ENCODE data around the gene PIK3C2G. TPM values are rescaled to one million over a fixed set of nuclear protein-coding genes. Genes with fewer than 3 reads are reported as not detected.

Gene PIK3C2G
- total RNA-seq, 2 experiments from 2014 or later: not detected

DNA sequence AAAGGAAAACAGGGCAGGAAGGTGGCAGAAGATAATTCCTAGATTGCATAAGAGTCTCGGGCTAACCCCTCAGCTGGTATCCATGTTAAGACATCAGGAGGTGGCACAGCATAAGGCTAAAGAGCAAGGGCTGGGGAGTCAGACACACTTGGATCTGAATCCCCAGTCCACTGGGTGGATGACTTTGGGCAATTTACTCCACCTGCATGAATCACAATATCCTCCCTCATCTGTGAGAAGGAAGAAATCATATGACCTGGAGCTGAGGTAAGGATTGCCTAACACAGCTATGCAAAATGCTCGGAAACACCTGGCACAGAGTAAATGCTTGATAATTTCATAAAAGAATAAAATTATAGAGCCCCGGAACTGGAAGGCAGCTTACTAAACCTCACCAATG, 217.9 kb downstream of the PIK3C2G start:
- H3K4me3 ChIP-seq (ENCODE audit: low read depth, low read length, poor library complexity, severe bottlenecking): no peak overlapping the region
- ChIA-PET CTCF (ENCODE audit: unreplicated experiment) (no interaction called here), POLR2A (no interaction called here)
- no TSS peak for BruUV-seq (replicated peaks)
- H3K79me2 ChIP-seq (ENCODE audit: insufficient read depth, low read depth, low read length): no peaks in the 10 kb centered on the region
- H3K27ac ChIP-seq (ENCODE audit: low read depth, low read length, poor library complexity, severe bottlenecking): no peak overlapping the region
- no peaks in the 10 kb centered on the region for H3K9me2 ChIP-seq (ENCODE audit: insufficient read depth, low read length)
- DNase-seq (ENCODE audit: low spot score): no peak
- H3K4me2 ChIP-seq (ENCODE audit: low read length): no peak overlapping the region
- no peaks in the 10 kb centered on the region for H3K36me3 ChIP-seq (ENCODE audit: insufficient read depth, low read length)
- no peaks in the 10 kb centered on the region for H3K4me1 ChIP-seq (ENCODE audit: insufficient read depth, low read length, poor library complexity, severe bottlenecking)
- H4K20me1 ChIP-seq (ENCODE audit: insufficient read depth, low read length): no peaks in the 10 kb centered on the region
- no peaks in the 10 kb centered on the region for H3K9me3 ChIP-seq (ENCODE audit: low read length)
- H2AFZ ChIP-seq (ENCODE audit: low read length): no peak overlapping the region
- TF ChIP-seq EZH2phosphoT487 (IDR thresholded peaks at IDR 0.05; ENCODE audit: borderline replicate concordance, low read depth, low read length) (no peak), CTCF (conservative IDR thresholded peaks at IDR 0.05; ENCODE audit: low read length) (no peak)
- intact Hi-C loops (cut with micrococcal nuclease; ENCODE audit: unreplicated experiment): no loop called here

DNA sequence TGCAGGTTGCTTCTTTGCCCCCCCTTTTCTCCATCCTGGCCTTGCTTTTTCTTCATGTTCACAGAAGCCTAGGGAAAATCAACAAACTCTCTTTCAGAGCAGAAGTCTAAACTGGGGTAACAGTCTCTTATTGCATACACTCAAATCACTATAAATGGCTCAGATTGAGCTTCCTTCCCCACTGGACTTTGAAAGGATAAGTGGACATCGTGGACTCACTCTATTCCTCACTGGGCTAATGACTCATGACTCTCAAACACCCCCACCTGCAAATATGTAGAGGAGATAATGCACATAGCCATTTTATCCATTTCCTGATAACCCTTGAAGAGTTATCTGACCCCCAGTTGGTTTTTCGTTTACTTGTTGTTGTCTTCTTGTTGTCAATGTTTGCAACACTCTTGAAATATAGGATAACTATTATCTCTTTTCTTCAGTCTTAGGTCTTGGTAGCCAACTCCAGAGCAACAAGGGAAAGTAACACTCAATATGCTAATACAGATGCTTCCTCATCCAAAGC, 221.3 kb downstream of the PIK3C2G start:
- no peak for DNase-seq (ENCODE audit: low spot score)
- Histone ChIP-seq H4K20me1 (ENCODE audit: insufficient read depth, low read length) (no peaks in the 10 kb centered on the region), H2AFZ (ENCODE audit: low read length) (no peak overlapping the region), H3K4me1 (ENCODE audit: insufficient read depth, low read length, poor library complexity, severe bottlenecking) (no peaks in the 10 kb centered on the region), H3K4me3 (ENCODE audit: low read depth, low read length, poor library complexity, severe bottlenecking) (no peak overlapping the region), H3K9me3 (ENCODE audit: low read length) (no peaks in the 10 kb centered on the region), H3K79me2 (ENCODE audit: insufficient read depth, low read depth, low read length) (no peaks in the 10 kb centered on the region), H3K36me3 (ENCODE audit: insufficient read depth, low read length) (no peaks in the 10 kb centered on the region), H3K4me2 (ENCODE audit: low read length) (no peak overlapping the region), H3K9me2 (ENCODE audit: insufficient read depth, low read length) (no peaks in the 10 kb centered on the region), H3K27ac (ENCODE audit: low read depth, low read length, poor library complexity, severe bottlenecking) (no peak overlapping the region)
- POLR2A ChIA-PET: interaction anchor here (0.6 kb wide), 1 partner anchor 1575 kb away, joined by 3 read pairs; no protein-coding TSS in a partner anchor
- no peak for TF ChIP-seq CTCF (conservative IDR thresholded peaks at IDR 0.05; ENCODE audit: low read length)
- no peak for TF ChIP-seq EZH2phosphoT487 (IDR thresholded peaks at IDR 0.05; ENCODE audit: borderline replicate concordance, low read depth, low read length)
- no TSS peak for BruUV-seq (replicated peaks)
- CTCF ChIA-PET (ENCODE audit: unreplicated experiment): no interaction called here
- intact Hi-C loops (cut with micrococcal nuclease; ENCODE audit: unreplicated experiment): no loop called here

GRCh38 chr12:18483698-18484325, 222.5 kb downstream of the PIK3C2G start:
- Histone ChIP-seq H4K20me1 (ENCODE audit: insufficient read depth, low read length) (no peaks in the 10 kb centered on the region), H3K4me1 (ENCODE audit: insufficient read depth, low read length, poor library complexity, severe bottlenecking) (no peaks in the 10 kb centered on the region), H3K4me2 (ENCODE audit: low read length) (no peak overlapping the region), H3K36me3 (ENCODE audit: insufficient read depth, low read length) (no peaks in the 10 kb centered on the region), H3K27ac (ENCODE audit: low read depth, low read length, poor library complexity, severe bottlenecking) (no peak overlapping the region), H2AFZ (ENCODE audit: low read length) (no peak overlapping the region), H3K79me2 (ENCODE audit: insufficient read depth, low read depth, low read length) (no peaks in the 10 kb centered on the region), H3K4me3 (ENCODE audit: low read depth, low read length, poor library complexity, severe bottlenecking) (no peak overlapping the region), H3K9me2 (ENCODE audit: insufficient read depth, low read length) (no peaks in the 10 kb centered on the region), H3K9me3 (ENCODE audit: low read length) (no peaks in the 10 kb centered on the region)
- intact Hi-C loops (cut with micrococcal nuclease; ENCODE audit: unreplicated experiment): no loop called here
- CTCF ChIA-PET (ENCODE audit: unreplicated experiment): no interaction called here
- TF ChIP-seq EZH2phosphoT487 (IDR thresholded peaks at IDR 0.05; ENCODE audit: borderline replicate concordance, low read depth, low read length) (no peak), CTCF (conservative IDR thresholded peaks at IDR 0.05; ENCODE audit: low read length) (no peak)
- no TSS peak for BruUV-seq (replicated peaks)
- POLR2A ChIA-PET: no interaction called here
- no peak for DNase-seq (ENCODE audit: low spot score)
